Ishikawa (cell line): Measurements from ENCODE around the gene OR5H15.

ENCODE experiments used
- CREB1 ChIP-seq: IDR thresholded peaks from 2 replicates; pipeline ENCODE4 v1.6.1; 2012; ENCODE audit warnings: low read depth
- EP300 ChIP-seq: IDR thresholded peaks from 2 replicates; pipeline ENCODE4 v1.6.1; 2012; ENCODE audit warnings: borderline replicate concordance
- TAF1 ChIP-seq: IDR thresholded peaks from 2 replicates; pipeline ENCODE4 v1.6.1; 2012; ENCODE audit warnings: low read depth, mild to moderate bottlenecking
- YY1 ChIP-seq: IDR thresholded peaks from 2 replicates; pipeline ENCODE4 v1.6.1; 2012; ENCODE audit warnings: low read depth

GRCh38 chr3:98185180-98185579 is 18.7 kb downstream of the OR5H15 start:
- TF ChIP-seq TAF1 (no peak), CREB1 (no peak), YY1 (no peak), EP300 (no peak)
